ENCODE measurements around the gene PDHX. TPM values are rescaled to one million over a fixed set of nuclear protein-coding genes. Genes with fewer than 3 reads are reported as not detected.
A peak's percentile ranks its signal among the peaks of the same experiment; 100 is the strongest.

Gene PDHX
- total and polyA plus RNA-seq, 10 of the 15 experiments (the other 5 are each of a cell fraction or from before 2014, with no cell fraction given) = 14.5 to 41.9 (median 28.0) TPM

DNA sequence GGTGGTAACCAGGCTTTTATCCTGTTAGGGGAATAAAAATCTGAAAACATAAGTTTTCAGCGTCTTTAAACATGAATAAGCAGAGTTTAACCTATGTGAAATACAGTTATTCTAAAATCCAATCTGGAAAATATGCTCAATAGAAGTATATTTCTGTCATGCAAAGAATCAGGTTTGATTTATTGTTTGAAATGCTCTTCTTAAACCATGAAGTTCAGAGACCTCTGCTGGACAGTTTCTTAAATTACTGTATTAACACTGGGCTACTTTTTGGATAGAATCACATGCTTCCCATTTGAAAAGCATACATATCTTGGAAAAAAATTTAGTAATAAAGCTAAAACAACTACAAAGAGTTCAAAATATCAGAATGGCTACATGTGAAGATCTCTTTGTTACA, 25.6 kb upstream of the PDHX start:
- ChIA-PET POLR2A (no interaction called here), CTCF (interaction anchor here (0.5 to 2.9 kb wide), 9 partner anchors 16 to 655 kb away, joined by 3 to 32 read pairs (median 3); no protein-coding TSS in a partner anchor), RAD21 (ENCODE audit: unreplicated experiment) (interaction anchor here (1.0 to 1.3 kb wide), 2 partner anchors 304 to 415 kb away, joined by 3 to 10 read pairs; no protein-coding TSS in a partner anchor), SMC1A (ENCODE audit: uncharacterized antibody, unreplicated experiment) (interaction anchor here (0.7 to 2.4 kb wide), 7 partner anchors 51 to 486 kb away, joined by 3 to 11 read pairs (median 4); partner anchors contain the start of gene ELF5)
- H4K20me1 ChIP-seq (ENCODE audit: control insufficient read depth, insufficient read depth) = no peaks in the 10 kb centered on the region
- no peaks in the 10 kb centered on the region for H3K79me2 ChIP-seq (ENCODE audit: control insufficient read depth, insufficient read depth, low read length)
- no peak overlapping the region for H2AFZ ChIP-seq (ENCODE audit: control insufficient read depth, low read depth, low read length)
- WGBS (ENCODE audit: insufficient coverage, insufficient replicate concordance, low lambda C conversion rate, missing lambda C conversion rate) = 100% methylated on average over 1 of the region's 1 CpG
- intact Hi-C loops (cut with micrococcal nuclease; ENCODE audit: unreplicated experiment) (loop anchor here (1.0 to 5.0 kb wide), 3 partner anchors 305 to 524 kb away; partner anchors contain the start of gene ELF5), in situ Hi-C loops (cut with MboI) (loop anchor here (5.0 kb wide), 1 partner anchor 304 kb away; no protein-coding TSS in a partner anchor)
- DNase-seq (ENCODE audit: low read depth, low spot score) = no peak
- no peaks in the 10 kb centered on the region for H3K27me3 ChIP-seq (replicated peaks in 1 of 2; ENCODE audit: control insufficient read depth in 2 of 2, insufficient read depth in 2 of 2, low read length in 1 of 2)
- no peak overlapping the region for H3K4me2 ChIP-seq (ENCODE audit: control insufficient read depth, insufficient read depth)
- peak; percentile 41; the same call in 1 of the 3 replicates for ATAC-seq
- no TSS peak for BruUV-seq (replicated peaks)
- no peak overlapping the region for H3K4me3 ChIP-seq
- no peaks in the 10 kb centered on the region for H3K9me3 ChIP-seq (replicated peaks; ENCODE audit: control insufficient read depth, insufficient read depth, low read length)
- no peak for FAIRE-seq
- no peak overlapping the region for H3K27ac ChIP-seq (ENCODE audit: control insufficient read depth, insufficient read depth)
- no peaks in the 10 kb centered on the region for H3K4me1 ChIP-seq (ENCODE audit: control insufficient read depth, insufficient read depth, low read length)
- no peak overlapping the region for H3K9ac ChIP-seq (ENCODE audit: control insufficient read depth, insufficient read depth, low read length)
- peaks cover 0 to 3% of the 10 kb centered on the region in 2 experiments; a peak in 1 of 4 replicates for H3K36me3 ChIP-seq (ENCODE audit: control insufficient read depth in 2 of 2, insufficient read depth in 2 of 2, low read length in 1 of 2)
- TF ChIP-seq ZNF687 (IDR thresholded peaks at IDR 0.05) = no peak
- no peak for TF ChIP-seq RBBP5 (conservative IDR thresholded peaks at IDR 0.05)
- peak; percentile 42; the same call in 1 of the 2 replicates for TF ChIP-seq SMC3 (IDR thresholded peaks at IDR 0.05; ENCODE audit: borderline replicate concordance, low read length)
- TF ChIP-seq TAF1 (IDR thresholded peaks at IDR 0.05; ENCODE audit: borderline replicate concordance, low read depth, low read length) = no peak
- TF ChIP-seq, protein P1, sequence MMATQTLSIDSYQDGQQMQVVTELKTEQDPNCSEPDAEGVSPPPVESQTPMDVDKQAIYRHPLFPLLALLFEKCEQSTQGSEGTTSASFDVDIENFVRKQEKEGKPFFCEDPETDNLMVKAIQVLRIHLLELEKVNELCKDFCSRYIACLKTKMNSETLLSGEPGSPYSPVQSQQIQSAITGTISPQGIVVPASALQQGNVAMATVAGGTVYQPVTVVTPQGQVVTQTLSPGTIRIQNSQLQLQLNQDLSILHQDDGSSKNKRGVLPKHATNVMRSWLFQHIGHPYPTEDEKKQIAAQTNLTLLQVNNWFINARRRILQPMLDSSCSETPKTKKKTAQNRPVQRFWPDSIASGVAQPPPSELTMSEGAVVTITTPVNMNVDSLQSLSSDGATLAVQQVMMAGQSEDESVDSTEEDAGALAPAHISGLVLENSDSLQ (IDR thresholded peaks at IDR 0.05) = peak; percentile 63; the same call in 1 of the 2 replicates
- TF ChIP-seq RAD21 (IDR thresholded peaks at IDR 0.05; ENCODE audit: insufficient read depth, low read depth, low read length) = peak; percentile 66
- no peak for TF ChIP-seq ATF2 (IDR thresholded peaks at IDR 0.05; ENCODE audit: low read length)
- TF ChIP-seq SPI1 (IDR thresholded peaks at IDR 0.05; ENCODE audit: borderline replicate concordance, insufficient read depth, low read depth, low read length) = no peak
- TF ChIP-seq RFX5 (IDR thresholded peaks at IDR 0.05; ENCODE audit: low read depth, low read length) = no peak
- no peak for TF ChIP-seq MYB (IDR thresholded peaks at IDR 0.05; ENCODE audit: borderline replicate concordance, low read depth, low read length)
- TF ChIP-seq, protein P2, sequence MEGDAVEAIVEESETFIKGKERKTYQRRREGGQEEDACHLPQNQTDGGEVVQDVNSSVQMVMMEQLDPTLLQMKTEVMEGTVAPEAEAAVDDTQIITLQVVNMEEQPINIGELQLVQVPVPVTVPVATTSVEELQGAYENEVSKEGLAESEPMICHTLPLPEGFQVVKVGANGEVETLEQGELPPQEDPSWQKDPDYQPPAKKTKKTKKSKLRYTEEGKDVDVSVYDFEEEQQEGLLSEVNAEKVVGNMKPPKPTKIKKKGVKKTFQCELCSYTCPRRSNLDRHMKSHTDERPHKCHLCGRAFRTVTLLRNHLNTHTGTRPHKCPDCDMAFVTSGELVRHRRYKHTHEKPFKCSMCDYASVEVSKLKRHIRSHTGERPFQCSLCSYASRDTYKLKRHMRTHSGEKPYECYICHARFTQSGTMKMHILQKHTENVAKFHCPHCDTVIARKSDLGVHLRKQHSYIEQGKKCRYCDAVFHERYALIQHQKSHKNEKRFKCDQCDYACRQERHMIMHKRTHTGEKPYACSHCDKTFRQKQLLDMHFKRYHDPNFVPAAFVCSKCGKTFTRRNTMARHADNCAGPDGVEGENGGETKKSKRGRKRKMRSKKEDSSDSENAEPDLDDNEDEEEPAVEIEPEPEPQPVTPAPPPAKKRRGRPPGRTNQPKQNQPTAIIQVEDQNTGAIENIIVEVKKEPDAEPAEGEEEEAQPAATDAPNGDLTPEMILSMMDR (IDR thresholded peaks at IDR 0.05 in 2 of 3, conservative IDR thresholded peaks at IDR 0.05 in 1 of 3; ENCODE audit: control insufficient read depth in 2 of 3, extremely low read depth in 1 of 3, insufficient read depth in 1 of 3, low read depth in 3 of 3, low read length in 3 of 3) = peak; percentile 19 to 57 (median 41); a peak in 5 of 6 replicates
- no peak for TF ChIP-seq TBL1XR1 (IDR thresholded peaks at IDR 0.05; ENCODE audit: low read depth, low read length)
- TF ChIP-seq ZNF384 (IDR thresholded peaks at IDR 0.05; ENCODE audit: borderline replicate concordance, low read depth, low read length) = no peak
- no peak for TF ChIP-seq TCF7 (IDR thresholded peaks at IDR 0.05; ENCODE audit: borderline replicate concordance)
- TF ChIP-seq ZZZ3 (IDR thresholded peaks at IDR 0.05; ENCODE audit: control insufficient read depth, insufficient read length, low read depth) = no peak
- TF ChIP-seq JUND (IDR thresholded peaks at IDR 0.05; ENCODE audit: low read depth, low read length) = no peak

Data from GM12878 (cell line).